ENCODE measurements around the gene FAM13A.

- TF ChIP-seq CTCF (IDR thresholded peaks at IDR 0.05) (no peak), ZFX (IDR thresholded peaks at IDR 0.05; ENCODE audit: borderline replicate concordance) (no peak)
Observed at GRCh38 chr4:88809101-88809500, 247.9 kb downstream of the FAM13A start.
